H1 (cell line): ENCODE data around the gene MAPK4. TPM values are rescaled to one million over a fixed set of nuclear protein-coding genes. Genes with fewer than 3 reads are reported as not detected.

ENCODE experiments used
- CTCF ChIA-PET: fragments of 300-600 bp; sonication (Branson Sonifier 250); formaldehyde crosslinking; loops from one replicate; lab custom pipeline; 2021; ENCODE audit not compliant: partially characterized antibody; lab: Charles Lee
- POLR2A ChIA-PET: fragments of 300-600 bp; sonication (Branson Sonifier 250); formaldehyde crosslinking; loops from one replicate; lab custom pipeline; 2021; ENCODE audit warnings: inconsistent platforms; ENCODE audit not compliant: partially characterized antibody; lab: Charles Lee
- DNase-seq, 2 experiments: peaks; one replicate each; pipeline versions ENCODE4 v3.0.0 to v3.0.0-alpha.2; 2010 to 2022; ENCODE audit warnings: low spot score in 2 of 2, low read depth in 1 of 2, mixed read lengths in 1 of 2
- FAIRE-seq: peaks from 2 replicates; lab custom pipeline; 2011; peaks lifted over from hg19 to GRCh38; lab: Jason Lieb, UNC
- H2AFZ ChIP-seq: 2 replicates; pipeline ENCODE4 v1.8.1; 2012; ENCODE audit warnings: low read length, inconsistent platforms
- H2AK5ac ChIP-seq: 2 replicates; pipeline ENCODE4 v1.6.1; 2013; ENCODE audit warnings: low read depth, low read length
- H2BK120ac ChIP-seq: replicated peaks from 2 replicates; pipeline ENCODE3; 2013; ENCODE audit warnings: low read depth, low read length, inconsistent platforms
- H2BK12ac ChIP-seq: 2 replicates; pipeline ENCODE4 v1.6.1; 2013; ENCODE audit warnings: low read depth, low read length
- H2BK15ac ChIP-seq: 2 replicates; pipeline ENCODE4 v1.6.1; 2013; ENCODE audit warnings: low read length
- H2BK20ac ChIP-seq: 2 replicates; pipeline ENCODE4 v1.6.1; 2013; ENCODE audit warnings: low read length
- H2BK5ac ChIP-seq: 2 replicates; pipeline ENCODE4 v1.6.1; 2013; ENCODE audit warnings: low read depth, low read length
- H3K14ac ChIP-seq: 2 replicates; pipeline ENCODE4 v1.6.1; 2013; ENCODE audit warnings: inconsistent platforms; ENCODE audit not compliant: insufficient read length
- H3K18ac ChIP-seq: 2 replicates; pipeline ENCODE4 v1.6.1; 2013; ENCODE audit warnings: low read length; ENCODE audit errors: extremely low read depth
- H3K23ac ChIP-seq: 2 replicates; pipeline ENCODE4 v1.6.1; 2013; ENCODE audit warnings: inconsistent platforms; ENCODE audit not compliant: insufficient read length
- H3K23me2 ChIP-seq: 2 replicates; pipeline ENCODE4 v1.6.1; 2013; ENCODE audit warnings: low read depth, low read length
- H3K27ac ChIP-seq: 2 replicates; pipeline ENCODE4 v1.6.1; 2011; ENCODE audit warnings: low read depth, low read length, inconsistent platforms
- H3K27me3 ChIP-seq, 4 experiments: replicated peaks in 1 of 4; 1 replicate in 1 of 4; 2 replicates in 3 of 4; pipeline versions ENCODE4 v1.6.1 to v1.8.1; 2011 to 2013; ENCODE audit warnings: low read length in 3 of 4, mild to moderate bottlenecking in 3 of 4, inconsistent platforms in 2 of 4, mixed read lengths in 2 of 4, moderate library complexity in 1 of 4; ENCODE audit not compliant: control insufficient read depth in 3 of 4, insufficient read depth in 3 of 4; ENCODE audit errors: extremely low read depth in 1 of 4
- H3K36me3 ChIP-seq, 4 experiments: 2 replicates each; pipeline versions ENCODE4 v1.6.1 to v1.8.1; 2011 to 2013; ENCODE audit warnings: mild to moderate bottlenecking in 4 of 4, low read length in 3 of 4, moderate library complexity in 2 of 4, control low read depth in 1 of 4, inconsistent platforms in 1 of 4; ENCODE audit not compliant: insufficient read depth in 4 of 4, control insufficient read depth in 2 of 4
- H3K4ac ChIP-seq: replicated peaks from 2 replicates; pipeline ENCODE3; 2013; ENCODE audit warnings: low read length, low read depth, mixed read lengths, inconsistent platforms; ENCODE audit not compliant: insufficient read length
- H3K4me1 ChIP-seq, 4 experiments: replicated peaks in 1 of 4; 1 replicate in 1 of 4; 2 replicates in 3 of 4; pipeline versions ENCODE4 v1.6.1 to v1.8.1; 2011 to 2013; ENCODE audit warnings: low read length in 3 of 4, inconsistent platforms in 2 of 4, mixed read lengths in 1 of 4; ENCODE audit not compliant: insufficient read depth in 4 of 4, control insufficient read depth in 3 of 4
- H3K4me2 ChIP-seq, 2 experiments: 2 replicates each; pipeline versions ENCODE4 v1.6.1 to v1.8.1; 2011 to 2013; ENCODE audit warnings: low read depth in 2 of 2, low read length in 2 of 2, control low read depth in 1 of 2, inconsistent platforms in 1 of 2, mild to moderate bottlenecking in 1 of 2; ENCODE audit not compliant: insufficient read depth in 1 of 2
- H3K4me3 ChIP-seq, 4 experiments: fragments of 200-600, 300-600 bp in 1 of 4; sonication (generic), shearing (Covaris generic), sonication (Bioruptor Twin) in 1 of 4; 2 replicates each; pipeline versions ENCODE4 v1.5.1 to v1.8.1; 2011 to 2016; ENCODE audit warnings: low read length in 4 of 4, low read depth in 3 of 4, control low read depth in 2 of 4, inconsistent platforms in 2 of 4, mild to moderate bottlenecking in 2 of 4, mixed read lengths in 1 of 4, moderate library complexity in 1 of 4; ENCODE audit not compliant: insufficient read depth in 2 of 4; ENCODE audit errors: extremely low read depth in 1 of 4
- H3K56ac ChIP-seq: replicated peaks from 2 replicates; pipeline ENCODE3; 2013; ENCODE audit warnings: low read depth, mild to moderate bottlenecking, mixed read lengths, low read length, inconsistent platforms; ENCODE audit not compliant: insufficient read length
- H3K79me1 ChIP-seq: 2 replicates; pipeline ENCODE4 v1.6.1; 2013; ENCODE audit warnings: low read depth, low read length, control low read depth
- H3K79me2 ChIP-seq, 2 experiments: 2 replicates each; pipeline versions ENCODE4 v1.6.1 to v1.8.1; 2012 to 2013; ENCODE audit warnings: low read length in 2 of 2, mild to moderate bottlenecking in 2 of 2, inconsistent platforms in 1 of 2; ENCODE audit not compliant: insufficient read depth in 2 of 2, control insufficient read depth in 1 of 2
- H3K9ac ChIP-seq, 4 experiments: replicated peaks in 1 of 4; 1 replicate in 1 of 4; 2 replicates in 3 of 4; pipeline versions ENCODE4 v1.6.1 to v1.8.1; 2011 to 2013; ENCODE audit warnings: low read depth in 3 of 4, low read length in 3 of 4, control low read depth in 2 of 4, mild to moderate bottlenecking in 2 of 4, moderate library complexity in 2 of 4, inconsistent platforms in 1 of 4; ENCODE audit errors: extremely low read depth in 1 of 4
- H3K9me3 ChIP-seq, 2 experiments: 2 replicates each; pipeline versions ENCODE4 v1.6.1 to v1.8.1; 2012 to 2013; ENCODE audit warnings: mild to moderate bottlenecking in 2 of 2, moderate library complexity in 2 of 2, control low read depth in 1 of 2, inconsistent platforms in 1 of 2, low read depth in 1 of 2, low read length in 1 of 2, mixed read lengths in 1 of 2; ENCODE audit not compliant: insufficient read depth in 2 of 2
- H4K20me1 ChIP-seq, 2 experiments: replicated peaks in 1 of 2; 2 replicates each; pipeline versions ENCODE3 to v1.8.1; 2011 to 2013; ENCODE audit warnings: inconsistent platforms in 2 of 2, low read length in 2 of 2, mild to moderate bottlenecking in 1 of 2; ENCODE audit not compliant: insufficient read depth in 2 of 2, control insufficient read depth in 1 of 2
- H4K5ac ChIP-seq: 2 replicates; pipeline ENCODE4 v1.6.1; 2013; ENCODE audit warnings: low read length, low read depth, mixed read lengths, inconsistent platforms; ENCODE audit not compliant: insufficient read length
- H4K8ac ChIP-seq: 2 replicates; pipeline ENCODE4 v1.8.0; 2013; ENCODE audit warnings: mild to moderate bottlenecking, moderate library complexity, low read length, inconsistent platforms; ENCODE audit not compliant: insufficient read depth; ENCODE audit errors: extremely low read depth
- H4K91ac ChIP-seq: replicated peaks from 2 replicates; pipeline ENCODE3; 2013; ENCODE audit warnings: low read length, mixed read lengths, inconsistent platforms; ENCODE audit not compliant: insufficient read length
- KDM5A ChIP-seq: fragments of 200-600 bp; IDR thresholded peaks from 2 replicates; pipeline ENCODE4 v1.7.1; 2012; ENCODE audit warnings: mild to moderate bottlenecking, low read length, inconsistent platforms, mixed read lengths
- WGBS, 2 experiments: shearing (Covaris generic) in 1 of 2; methylation state at CpG; one replicate each; pipeline versions ENCODE4 v1.1.6 to v1.1.7; 2013 to 2015; ENCODE audit warnings: low lambda C conversion rate in 2 of 2, mixed read lengths in 2 of 2, inconsistent platforms in 1 of 2, low coverage in 1 of 2, missing lambda C conversion rate in 1 of 2; ENCODE audit not compliant: insufficient replicate concordance in 2 of 2, insufficient coverage in 1 of 2, insufficient read length in 1 of 2; ENCODE audit errors: extremely low coverage in 1 of 2, missing lambda C conversion rate in 1 of 2; 5-methylcytosine and 5-hydroxymethylcytosine counted together
- polyA plus RNA-seq, 7 experiments: library from polyadenylated mRNA; depleted of rRNA in 3 of 7; stranded (reverse) in 5 of 7; unstranded in 2 of 7; fragments of >200 nt in 5 of 7; fragments of 200-250 nt in 2 of 7; gene quantifications; 1 replicate in 5 of 7; 2 replicates in 1 of 7; 4 replicates in 1 of 7; pipeline versions ENCODE4 v1.2.1 to v1.2.3, GENCODE V29; 2011 to 2013; ENCODE audit warnings: missing spikeins in 2 of 7, mixed read lengths in 2 of 7
- total RNA-seq: library from RNA; stranded (reverse); fragmentation: NEBNext Ultra II Directional; extraction: Animal tissue kit (Norgen Biotek cat#: 25700); gene quantifications from 2 replicates; pipeline ENCODE4 v1.2.1, GENCODE V29; 2021

Gene MAPK4
- total and polyA plus RNA-seq, 2 of the 8 experiments (the other 6 are each of a cell fraction or from before 2014, with no cell fraction given): 3.2 to 3.7 TPM

- Histone ChIP-seq H3K4me2 (no peak overlapping the region), H3K23ac (no peak overlapping the region), H3K27ac (no peak overlapping the region), H4K8ac (peak overlapping the region; percentile 72; the same call in 1 of the 2 replicates), H3K9me3 (0 out of 4 replicates have a peak, but pooled peaks cover 0 to 5% of the 10 kb centered on the region in 2 experiments), H3K27me3 (no peaks in the 10 kb centered on the region), H2AFZ (no peak overlapping the region), H3K79me2 (no peaks in the 10 kb centered on the region), H2BK5ac (no peak overlapping the region), H2BK15ac (peak overlapping the region; percentile 23; the same call in 1 of the 2 replicates), H3K9ac (no peak overlapping the region), H4K5ac (no peak overlapping the region), H3K36me3 (no peaks in the 10 kb centered on the region; a peak in 1 of 8 replicates), H4K20me1 (no peaks in the 10 kb centered on the region), H3K56ac (no peak overlapping the region), H3K18ac (0 out of 2 replicates have a peak overlapping the region, but pooled peaks have one; percentile 63), H3K4me1 (peaks cover 3 to 18% (median 12%) of the 10 kb centered on the region in 4 experiments; a peak in 5 of 7 replicates), H3K79me1 (no peaks in the 10 kb centered on the region), H2BK20ac (no peak overlapping the region), H3K4ac (no peak overlapping the region), H4K91ac (no peak overlapping the region), H3K14ac (no peak overlapping the region), H3K4me3 (no peak overlapping the region), H2BK120ac (no peak overlapping the region), H2AK5ac (no peak overlapping the region), H2BK12ac (no peak overlapping the region), H3K23me2 (no peaks in the 10 kb centered on the region)
- TF ChIP-seq KDM5A: no peak
- POLR2A ChIA-PET: no interaction called here
- CTCF ChIA-PET: interaction anchor here (1.2 kb wide), 1 partner anchor 163 kb away, joined by 3 read pairs; no protein-coding TSS in a partner anchor
- FAIRE-seq: no peak
- no peak for DNase-seq
- 70% methylated on average over 2 of the region's 2 CpGs; no CpG with 5 or more reads in 1 of the 2 experiments for WGBS, 2 experiments
Measured at GRCh38 chr18:50750546-50750945, 190.7 kb downstream of the MAPK4 start.
